Fibroblast of lung (primary cell): ENCODE data around the gene DDX49. TPM values are rescaled to one million over a fixed set of nuclear protein-coding genes. Genes with fewer than 3 reads are reported as not detected.

Source experiments
- DNase-seq, 2 donors: peaks; one replicate each; pipeline versions ENCODE4 v3.0.0 to v3.0.0-alpha.2; 2010; ENCODE audit warnings: low read depth in 2 of 2
- H2AFZ ChIP-seq: 2 replicates; pipeline ENCODE4 v1.5.1; 2012; ENCODE audit warnings: low read length, control low read depth, inconsistent platforms
- H3K27ac ChIP-seq: 2 replicates; pipeline ENCODE4 v1.5.1; 2011; ENCODE audit warnings: low read length, control low read depth; ENCODE audit not compliant: insufficient read depth
- H3K27me3 ChIP-seq: 2 replicates; pipeline ENCODE4 v1.5.1; 2011; ENCODE audit warnings: mild to moderate bottlenecking, low read length; ENCODE audit not compliant: control insufficient read depth, insufficient read depth
- H3K36me3 ChIP-seq: 2 replicates; pipeline ENCODE4 v1.5.1; 2011; ENCODE audit warnings: low read length; ENCODE audit not compliant: control insufficient read depth, insufficient read depth
- H3K4me1 ChIP-seq: 2 replicates; pipeline ENCODE4 v1.5.1; 2011; ENCODE audit warnings: low read length; ENCODE audit not compliant: control insufficient read depth, insufficient read depth; ENCODE audit errors: extremely low read depth
- H3K4me2 ChIP-seq: 2 replicates; pipeline ENCODE4 v1.5.1; 2011; ENCODE audit warnings: low read length, control low read depth; ENCODE audit not compliant: insufficient read depth; ENCODE audit errors: extremely low read depth
- H3K4me3 ChIP-seq, 4 experiments: fragments of 200-600 bp in 1 of 4; sonication (generic) in 1 of 4; replicated peaks in 1 of 4; 2 replicates each; pipeline ENCODE4 v1.5.1; 2011 to 2016; ENCODE audit warnings: low read length in 4 of 4, low read depth in 3 of 4, mild to moderate bottlenecking in 3 of 4, control low read depth in 2 of 4, inconsistent platforms in 1 of 4, mixed read lengths in 1 of 4; ENCODE audit not compliant: insufficient read depth in 1 of 4; ENCODE audit errors: control extremely low read depth in 1 of 4
- H3K79me2 ChIP-seq: 2 replicates; pipeline ENCODE4 v1.5.1; 2012; ENCODE audit warnings: mild to moderate bottlenecking, low read length, inconsistent platforms; ENCODE audit not compliant: control insufficient read depth, insufficient read depth
- H3K9ac ChIP-seq: 2 replicates; pipeline ENCODE4 v1.5.1; 2011; ENCODE audit warnings: mild to moderate bottlenecking, low read length, control low read depth; ENCODE audit not compliant: insufficient read depth
- H3K9me3 ChIP-seq: 2 replicates; pipeline ENCODE4 v1.5.1; 2012; ENCODE audit warnings: low read depth, low read length; ENCODE audit not compliant: control insufficient read depth, insufficient read depth
- H4K20me1 ChIP-seq: 2 replicates; pipeline ENCODE4 v1.5.1; 2011; ENCODE audit warnings: low read length; ENCODE audit not compliant: control insufficient read depth, insufficient read depth; ENCODE audit errors: extremely low read depth
- EZH2 ChIP-seq: IDR thresholded peaks from 2 replicates; pipeline ENCODE4 v1.5.1; 2012; ENCODE audit warnings: low read length, control low read depth, mild to moderate bottlenecking; ENCODE audit errors: missing control alignments
- polyA plus RNA-seq, 2 donors: library from polyadenylated mRNA; depleted of rRNA in 1 of 2; stranded (reverse) in 1 of 2; unstranded in 1 of 2; fragments of >200 nt; gene quantifications; 2 replicates each; pipeline ENCODE4 v1.2.1, GENCODE V29; 2011 to 2012; ENCODE audit warnings: missing spikeins in 1 of 2
- total RNA-seq: library from RNA; depleted of rRNA; stranded (reverse); fragments of >200 nt; gene quantifications from 2 replicates; pipeline ENCODE4 v1.2.1, GENCODE V29; 2014
- TF ChIP-seq, protein P1 (sequence below), 2 donors: IDR thresholded peaks in 1 of 2; conservative IDR thresholded peaks in 1 of 2; 1 replicate in 1 of 2; 2 replicates in 1 of 2; pipeline ENCODE4 v1.5.1; 2011 to 2012; ENCODE audit warnings: low read length in 2 of 2, control low read depth in 1 of 2, inconsistent platforms in 1 of 2, low read depth in 1 of 2, mild to moderate bottlenecking in 1 of 2

Gene DDX49
- total and polyA plus RNA-seq, 2 donors (not counting 1 experiment from before 2014, with no cell fraction given): 25.3 to 56.3 TPM

DNA sequence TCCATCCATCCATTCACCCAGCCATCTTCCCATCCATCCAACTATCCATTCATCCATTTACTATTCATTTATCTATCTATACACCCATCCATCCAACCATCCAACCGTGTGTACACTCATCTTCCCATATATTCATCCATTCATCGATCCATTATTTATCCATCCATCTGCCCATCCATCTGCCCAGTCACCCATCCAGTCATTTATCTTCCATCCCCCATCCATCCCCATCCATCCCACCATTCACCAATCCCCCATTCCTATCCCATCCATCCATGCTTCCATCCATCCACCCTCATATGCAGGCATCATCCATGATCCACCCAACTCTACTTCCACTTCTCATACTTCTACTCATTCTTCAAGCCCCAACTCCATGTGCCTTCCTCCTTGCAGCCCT is 35.5 kb downstream of the DDX49 start:
- H3K27ac ChIP-seq: no peak overlapping the region
- H3K27me3 ChIP-seq: no peaks in the 10 kb centered on the region
- no peak for DNase-seq
- no peak overlapping the region for H3K9ac ChIP-seq
- H3K36me3 ChIP-seq: no peaks in the 10 kb centered on the region
- no peaks in the 10 kb centered on the region for H4K20me1 ChIP-seq
- no peaks in the 10 kb centered on the region for H3K79me2 ChIP-seq
- H2AFZ ChIP-seq: no peak overlapping the region
- H3K4me1 ChIP-seq: no peaks in the 10 kb centered on the region
- H3K4me3 ChIP-seq: no peak overlapping the region
- no peak overlapping the region for H3K4me2 ChIP-seq
- no peaks in the 10 kb centered on the region for H3K9me3 ChIP-seq
- no peak for TF ChIP-seq EZH2
- TF ChIP-seq, protein P1, sequence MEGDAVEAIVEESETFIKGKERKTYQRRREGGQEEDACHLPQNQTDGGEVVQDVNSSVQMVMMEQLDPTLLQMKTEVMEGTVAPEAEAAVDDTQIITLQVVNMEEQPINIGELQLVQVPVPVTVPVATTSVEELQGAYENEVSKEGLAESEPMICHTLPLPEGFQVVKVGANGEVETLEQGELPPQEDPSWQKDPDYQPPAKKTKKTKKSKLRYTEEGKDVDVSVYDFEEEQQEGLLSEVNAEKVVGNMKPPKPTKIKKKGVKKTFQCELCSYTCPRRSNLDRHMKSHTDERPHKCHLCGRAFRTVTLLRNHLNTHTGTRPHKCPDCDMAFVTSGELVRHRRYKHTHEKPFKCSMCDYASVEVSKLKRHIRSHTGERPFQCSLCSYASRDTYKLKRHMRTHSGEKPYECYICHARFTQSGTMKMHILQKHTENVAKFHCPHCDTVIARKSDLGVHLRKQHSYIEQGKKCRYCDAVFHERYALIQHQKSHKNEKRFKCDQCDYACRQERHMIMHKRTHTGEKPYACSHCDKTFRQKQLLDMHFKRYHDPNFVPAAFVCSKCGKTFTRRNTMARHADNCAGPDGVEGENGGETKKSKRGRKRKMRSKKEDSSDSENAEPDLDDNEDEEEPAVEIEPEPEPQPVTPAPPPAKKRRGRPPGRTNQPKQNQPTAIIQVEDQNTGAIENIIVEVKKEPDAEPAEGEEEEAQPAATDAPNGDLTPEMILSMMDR (conservative IDR thresholded peaks at IDR 0.05 in 1 of 2, IDR thresholded peaks at IDR 0.05 in 1 of 2; ENCODE audit: low read depth in 1 of 2, low read length in 2 of 2): no peak

DNA sequence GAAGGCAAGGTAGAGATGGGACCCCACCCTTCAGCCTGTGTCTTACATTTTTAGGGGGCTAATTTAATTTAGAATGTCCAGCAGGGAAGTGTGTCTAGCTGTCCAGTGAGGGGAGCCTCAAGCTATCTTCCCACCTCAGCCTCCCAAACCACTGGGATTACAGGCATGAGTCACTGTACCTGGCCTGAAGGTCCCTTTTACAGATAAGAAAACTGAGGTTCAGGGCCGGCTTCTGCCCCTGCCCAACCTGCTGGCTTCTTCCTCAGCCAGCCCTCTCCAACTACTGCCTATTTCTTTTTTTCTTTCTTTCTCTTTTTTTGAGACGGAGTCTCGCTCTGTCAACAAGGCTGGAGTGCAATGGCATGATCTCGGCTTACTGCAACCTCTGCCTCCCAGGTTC is 40.9 kb downstream of the DDX49 start:
- H2AFZ ChIP-seq: no peak overlapping the region
- H3K36me3 ChIP-seq: no peaks in the 10 kb centered on the region
- TF ChIP-seq EZH2: no peak
- TF ChIP-seq, protein P1 (conservative IDR thresholded peaks at IDR 0.05 in 1 of 2, IDR thresholded peaks at IDR 0.05 in 1 of 2; ENCODE audit: low read depth in 1 of 2, low read length in 2 of 2): no peak
- no peak overlapping the region for H3K4me3 ChIP-seq
- H3K27ac ChIP-seq: no peak overlapping the region
- H3K27me3 ChIP-seq: peaks cover 3% of the 10 kb centered on the region
- no peak for DNase-seq
- no peaks in the 10 kb centered on the region for H3K9me3 ChIP-seq
- H3K79me2 ChIP-seq: no peaks in the 10 kb centered on the region
- no peaks in the 10 kb centered on the region for H4K20me1 ChIP-seq
- H3K9ac ChIP-seq: no peak overlapping the region
- no peak overlapping the region for H3K4me2 ChIP-seq
- H3K4me1 ChIP-seq: no peaks in the 10 kb centered on the region

DNA sequence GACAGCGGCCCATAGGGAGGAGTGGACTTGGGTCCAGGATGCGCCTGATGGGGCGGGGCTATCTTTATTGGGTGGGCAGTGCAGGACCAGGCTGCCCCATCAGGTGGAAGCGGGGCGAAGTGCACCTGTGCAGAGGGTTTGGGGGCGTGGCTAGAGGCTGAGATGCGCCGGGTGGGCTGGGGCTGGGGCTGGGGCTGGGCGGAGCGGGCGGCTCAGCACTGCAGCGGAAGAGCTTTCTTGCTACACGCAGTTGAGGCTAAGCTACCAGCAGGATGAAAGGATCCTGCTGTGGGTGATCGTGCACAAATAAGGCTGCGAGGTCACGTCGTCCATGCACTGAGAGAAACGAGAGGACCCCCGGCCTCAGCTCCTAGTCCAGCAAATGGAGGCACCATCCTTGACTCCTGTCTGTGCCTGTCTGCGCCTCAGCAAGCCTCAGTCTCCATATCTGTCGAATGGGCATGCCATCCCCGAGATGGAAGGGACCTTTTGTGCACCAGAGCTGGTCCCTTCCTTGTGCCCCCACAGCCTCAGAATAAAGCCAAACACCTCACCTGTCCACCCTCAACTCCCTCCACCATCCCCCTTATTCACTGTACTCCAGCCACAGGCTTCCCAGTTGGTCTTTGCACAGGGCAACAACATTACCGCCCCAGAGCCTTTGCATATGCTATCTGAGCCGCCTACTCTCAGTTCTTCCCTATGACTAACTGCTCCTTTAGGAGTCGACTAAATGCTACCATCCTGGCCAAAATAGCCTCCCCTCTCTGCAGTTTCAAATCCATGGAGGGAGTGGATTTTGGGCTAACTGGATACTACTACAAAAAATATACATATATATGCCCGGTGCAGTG is 42.5 kb downstream of the DDX49 start:
- Histone ChIP-seq H3K79me2 (no peaks in the 10 kb centered on the region), H3K36me3 (no peaks in the 10 kb centered on the region), H3K27me3 (peaks cover 3% of the 10 kb centered on the region), H3K9ac (no peak overlapping the region), H2AFZ (no peak overlapping the region), H3K9me3 (no peaks in the 10 kb centered on the region), H4K20me1 (no peaks in the 10 kb centered on the region), H3K4me2 (no peak overlapping the region), H3K4me3 (no peak overlapping the region), H3K4me1 (no peaks in the 10 kb centered on the region), H3K27ac (no peak overlapping the region)
- TF ChIP-seq, protein P1 (conservative IDR thresholded peaks at IDR 0.05 in 1 of 2, IDR thresholded peaks at IDR 0.05 in 1 of 2; ENCODE audit: low read depth in 1 of 2, low read length in 2 of 2): no peak
- TF ChIP-seq EZH2: no peak
- DNase-seq: no peak
